ENCODE results near the gene SRP72. TPM values are rescaled to one million over a fixed set of nuclear protein-coding genes. Genes with fewer than 3 reads are reported as not detected.

Gene SRP72
- total and polyA plus RNA-seq, 2 donors (not counting 1 experiment from before 2014, with no cell fraction given): 51.9 to 111 TPM

DNA sequence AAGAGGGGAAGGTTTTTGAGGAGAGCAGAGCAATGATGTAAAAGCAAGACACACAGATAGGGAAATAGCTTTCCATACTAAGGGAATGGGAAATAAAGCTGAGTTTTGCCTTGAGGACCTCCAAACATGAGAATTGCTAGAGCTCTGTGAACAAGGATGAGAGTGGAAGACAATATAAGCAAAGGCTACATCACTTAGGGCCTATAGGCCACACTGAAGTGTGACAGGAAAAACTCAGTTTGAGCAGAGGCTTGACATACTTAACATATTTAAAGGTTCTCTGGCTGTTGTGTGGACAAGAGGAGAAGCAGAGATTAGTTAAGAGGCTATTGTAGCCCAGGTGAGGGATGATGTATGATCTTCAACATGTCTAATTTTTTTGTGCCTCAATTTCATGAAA is 5.3 kb upstream of the SRP72 start:
- Mint-ChIP-seq H3K27me3 (no peaks in the 10 kb centered on the region), H3K9me3 (ENCODE audit: insufficient read depth) (no peaks in the 10 kb centered on the region), H3K4me3 (no peak overlapping the region), H3K4me1 (peaks cover 31% of the 10 kb centered on the region), H3K27ac (no peak overlapping the region)
- intact Hi-C loops (cut with micrococcal nuclease): loop anchor here (10.0 kb wide), 3 partner anchors 607 to 1067 kb away; partner anchors contain the start of genes CLOCK, EXOC1 and TMEM165
- no peak for DNase-seq
- H3K9me3 ChIP-seq (ENCODE audit: control extremely low read depth in 1 of 3, control insufficient read depth in 2 of 3, insufficient read depth in 1 of 3, low read length in 2 of 3): no peaks in the 10 kb centered on the region
- H3K27me3 ChIP-seq (replicated peaks in 1 of 4; ENCODE audit: control extremely low read depth in 1 of 4, control insufficient read depth in 3 of 4, insufficient read depth in 4 of 4, low read length in 3 of 4): no peaks in the 10 kb centered on the region
- H3K79me2 ChIP-seq (ENCODE audit: control insufficient read depth, insufficient read depth, low read length): peaks cover 47% of the 10 kb centered on the region
- H3K9ac ChIP-seq (ENCODE audit: low read length): no peak overlapping the region
- H3K36me3 ChIP-seq (replicated peaks in 1 of 2; ENCODE audit: control extremely low read depth in 1 of 2, control insufficient read depth in 1 of 2, extremely low read depth in 1 of 2, insufficient read depth in 2 of 2, low read length in 1 of 2): peaks cover 2 to 28% of the 10 kb centered on the region in 2 experiments
- TF ChIP-seq EZH2 (IDR thresholded peaks at IDR 0.05; ENCODE audit: borderline replicate concordance, insufficient read depth, low read depth, low read length, poor library complexity, severe bottlenecking): no peak
- TF ChIP-seq, protein P1, sequence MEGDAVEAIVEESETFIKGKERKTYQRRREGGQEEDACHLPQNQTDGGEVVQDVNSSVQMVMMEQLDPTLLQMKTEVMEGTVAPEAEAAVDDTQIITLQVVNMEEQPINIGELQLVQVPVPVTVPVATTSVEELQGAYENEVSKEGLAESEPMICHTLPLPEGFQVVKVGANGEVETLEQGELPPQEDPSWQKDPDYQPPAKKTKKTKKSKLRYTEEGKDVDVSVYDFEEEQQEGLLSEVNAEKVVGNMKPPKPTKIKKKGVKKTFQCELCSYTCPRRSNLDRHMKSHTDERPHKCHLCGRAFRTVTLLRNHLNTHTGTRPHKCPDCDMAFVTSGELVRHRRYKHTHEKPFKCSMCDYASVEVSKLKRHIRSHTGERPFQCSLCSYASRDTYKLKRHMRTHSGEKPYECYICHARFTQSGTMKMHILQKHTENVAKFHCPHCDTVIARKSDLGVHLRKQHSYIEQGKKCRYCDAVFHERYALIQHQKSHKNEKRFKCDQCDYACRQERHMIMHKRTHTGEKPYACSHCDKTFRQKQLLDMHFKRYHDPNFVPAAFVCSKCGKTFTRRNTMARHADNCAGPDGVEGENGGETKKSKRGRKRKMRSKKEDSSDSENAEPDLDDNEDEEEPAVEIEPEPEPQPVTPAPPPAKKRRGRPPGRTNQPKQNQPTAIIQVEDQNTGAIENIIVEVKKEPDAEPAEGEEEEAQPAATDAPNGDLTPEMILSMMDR (IDR thresholded peaks at IDR 0.05): no peak
- no peak overlapping the region for H3K4me3 ChIP-seq (ENCODE audit: control extremely low read depth in 1 of 5, extremely low read depth in 1 of 5, insufficient read depth in 1 of 5, low read depth in 2 of 5, low read length in 4 of 5)
- ChIA-PET CTCF (interaction anchor here (2.1 kb wide), 1 partner anchor 75 kb away, joined by 4 read pairs; the partner anchor contains the start of gene AASDH), POLR2A (no interaction called here)
- no peak overlapping the region for H2AFZ ChIP-seq (ENCODE audit: insufficient read depth, low read depth, low read length, poor library complexity, severe bottlenecking)
- H4K20me1 ChIP-seq (ENCODE audit: control insufficient read depth, insufficient read depth, low read length, poor library complexity, severe bottlenecking): peaks cover 21% of the 10 kb centered on the region
- peaks cover 15 to 18% of the 10 kb centered on the region in 2 donors for H3K4me1 ChIP-seq (ENCODE audit: control insufficient read depth in 2 of 2, insufficient read depth in 2 of 2, low read length in 2 of 2)
- no peak for ATAC-seq (ENCODE audit: low read depth)
- H3K4me2 ChIP-seq (replicated peaks; ENCODE audit: low read depth, low read length, poor library complexity, severe bottlenecking): no peak overlapping the region
- H3K27ac ChIP-seq (ENCODE audit: low read length in 2 of 2): no peak overlapping the region

DNA sequence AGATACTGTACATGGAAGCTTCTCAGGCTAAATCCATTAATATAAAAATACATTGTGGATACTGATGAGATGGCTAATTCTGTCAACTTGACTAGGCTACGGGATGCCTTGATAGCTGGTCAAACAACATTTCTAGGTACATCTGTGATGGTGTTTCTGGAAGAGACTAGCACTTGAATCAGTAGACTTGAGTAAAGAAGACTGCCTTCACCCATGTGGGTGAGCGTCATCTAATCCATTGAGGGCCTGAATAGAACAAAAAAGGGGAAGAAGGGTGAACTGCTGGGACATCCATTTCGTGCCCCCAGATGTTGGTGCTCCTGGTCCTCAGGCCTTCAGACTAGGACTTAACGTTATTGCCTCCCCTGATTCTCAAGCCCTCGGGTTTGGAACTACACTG is 3.7 kb upstream of the SRP72 start:
- Histone ChIP-seq H4K20me1 (ENCODE audit: control insufficient read depth, insufficient read depth, low read length, poor library complexity, severe bottlenecking) (peaks cover 21% of the 10 kb centered on the region), H3K36me3 (replicated peaks in 1 of 2; ENCODE audit: control extremely low read depth in 1 of 2, control insufficient read depth in 1 of 2, extremely low read depth in 1 of 2, insufficient read depth in 2 of 2, low read length in 1 of 2) (peaks cover 0 to 28% of the 10 kb centered on the region in 2 experiments), H3K4me2 (replicated peaks; ENCODE audit: low read depth, low read length, poor library complexity, severe bottlenecking) (no peak overlapping the region), H2AFZ (ENCODE audit: insufficient read depth, low read depth, low read length, poor library complexity, severe bottlenecking) (no peak overlapping the region), H3K4me1 (ENCODE audit: control insufficient read depth in 2 of 2, insufficient read depth in 2 of 2, low read length in 2 of 2) (peaks cover 22 to 25% of the 10 kb centered on the region in 2 donors), H3K27ac (ENCODE audit: low read length in 2 of 2) (no peak overlapping the region), H3K27me3 (replicated peaks in 1 of 4; ENCODE audit: control extremely low read depth in 1 of 4, control insufficient read depth in 3 of 4, insufficient read depth in 4 of 4, low read length in 3 of 4) (no peaks in the 10 kb centered on the region), H3K79me2 (ENCODE audit: control insufficient read depth, insufficient read depth, low read length) (peaks cover 62% of the 10 kb centered on the region), H3K9me3 (ENCODE audit: control extremely low read depth in 1 of 3, control insufficient read depth in 2 of 3, insufficient read depth in 1 of 3, low read length in 2 of 3) (no peaks in the 10 kb centered on the region), H3K9ac (ENCODE audit: low read length) (no peak overlapping the region), H3K4me3 (ENCODE audit: control extremely low read depth in 1 of 5, extremely low read depth in 1 of 5, insufficient read depth in 1 of 5, low read depth in 2 of 5, low read length in 4 of 5) (no peak overlapping the region)
- POLR2A ChIA-PET: interaction anchor here (0.6 kb wide), 1 partner anchor 363 kb away, joined by 3 read pairs; no protein-coding TSS in a partner anchor
- WGBS (ENCODE audit: insufficient coverage): 100% methylated on average over 2 of the region's 5 CpGs
- Mint-ChIP-seq H3K27ac (no peak overlapping the region), H3K4me1 (peaks cover 43% of the 10 kb centered on the region), H3K27me3 (no peaks in the 10 kb centered on the region), H3K9me3 (ENCODE audit: insufficient read depth) (no peaks in the 10 kb centered on the region), H3K4me3 (no peak overlapping the region)
- DNase-seq (no peak), ATAC-seq (ENCODE audit: low read depth) (no peak)
- intact Hi-C loops (cut with micrococcal nuclease): loop anchor here (10.0 kb wide), 3 partner anchors 609 to 1069 kb away; partner anchors contain the start of genes CLOCK, EXOC1 and TMEM165
- CTCF ChIA-PET: no interaction called here
- TF ChIP-seq, protein P1 (IDR thresholded peaks at IDR 0.05): no peak
- no peak for TF ChIP-seq EZH2 (IDR thresholded peaks at IDR 0.05; ENCODE audit: borderline replicate concordance, insufficient read depth, low read depth, low read length, poor library complexity, severe bottlenecking)
